GM23338 (cell line): Measurements from ENCODE around the gene DENND1B. TPM values are rescaled to one million over a fixed set of nuclear protein-coding genes. Genes with fewer than 3 reads are reported as not detected.

Experiments
- ATAC-seq: fragments of 200-7000 bp; cut with Tn5 transposase; 3 replicates; pipeline ENCODE4 v1.9.1; 2020
- DNase-seq: peaks from one replicate; pipeline ENCODE4 v3.0.0-alpha.2; 2015; ENCODE audit warnings: low spot score
- H2AFZ ChIP-seq: fragments of 200-600 bp; sonication (generic); 2 replicates; pipeline ENCODE4 v1.8.0; 2016; ENCODE audit warnings: antibody characterized with exemption, mild to moderate bottlenecking, moderate library complexity
- H3F3A ChIP-seq: fragments of 200-600 bp; sonication (generic); replicated peaks from 2 replicates; pipeline ENCODE4 v1.8.0; 2017; ENCODE audit warnings: antibody characterized with exemption, mixed run types, low read depth
- H3K27ac ChIP-seq: fragments of 200-600 bp; sonication (generic); 2 replicates; pipeline ENCODE4 v1.6.1; 2016; ENCODE audit warnings: low read depth
- H3K27me3 ChIP-seq: fragments of 200-600 bp; sonication (generic); 2 replicates; pipeline ENCODE4 v1.8.0; 2016; ENCODE audit warnings: mild to moderate bottlenecking, mixed run types, moderate library complexity; ENCODE audit not compliant: insufficient read depth
- H3K36me3 ChIP-seq: fragments of 200-600 bp; sonication (generic); 2 replicates; pipeline ENCODE4 v1.8.0; 2016; ENCODE audit warnings: mild to moderate bottlenecking; ENCODE audit not compliant: insufficient read depth
- H3K4me1 ChIP-seq: fragments of 200-600 bp; sonication (generic); 2 replicates; pipeline ENCODE4 v1.8.0; 2016; ENCODE audit warnings: mild to moderate bottlenecking, moderate library complexity; ENCODE audit not compliant: insufficient read depth
- H3K4me2 ChIP-seq: fragments of 200-600 bp; sonication (generic); 2 replicates; pipeline ENCODE4 v1.7.1; 2017; ENCODE audit warnings: mixed run types
- H3K4me3 ChIP-seq: fragments of 200-600 bp; sonication (generic); 2 replicates; pipeline ENCODE4 v1.6.1; 2016; ENCODE audit warnings: mixed run types
- H3K79me2 ChIP-seq: fragments of 200-600 bp; sonication (generic); replicated peaks from 2 replicates; pipeline ENCODE4 v1.8.0; 2017; ENCODE audit warnings: mild to moderate bottlenecking; ENCODE audit not compliant: insufficient read depth
- H3K9me2 ChIP-seq: fragments of 200-600 bp; sonication (generic); 2 replicates; pipeline ENCODE4 v1.8.0; 2017; ENCODE audit not compliant: insufficient read depth
- H4K20me1 ChIP-seq: fragments of 200-600 bp; sonication (generic); replicated peaks from 2 replicates; pipeline ENCODE4 v1.8.0; 2017; ENCODE audit warnings: mild to moderate bottlenecking; ENCODE audit not compliant: insufficient read depth
- H3K27ac Mint-ChIP-seq: 2 replicates; pipeline ENCODE4 v1.8.0; 2020; ENCODE audit warnings: inconsistent platforms, mild to moderate bottlenecking, moderate library complexity, mixed read lengths
- H3K27me3 Mint-ChIP-seq: 3 replicates; pipeline ENCODE4 v1.8.0; 2022; ENCODE audit warnings: low read depth, mild to moderate bottlenecking, moderate library complexity, mixed read lengths, inconsistent platforms; ENCODE audit not compliant: insufficient read depth, poor library complexity
- H3K36me3 Mint-ChIP-seq: 3 replicates; pipeline ENCODE4 v1.8.0; 2021; ENCODE audit warnings: low read depth, mild to moderate bottlenecking, inconsistent platforms, moderate library complexity, mixed read lengths
- H3K4me1 Mint-ChIP-seq: 3 replicates; pipeline ENCODE4 v1.8.0; 2020; ENCODE audit warnings: mild to moderate bottlenecking, inconsistent platforms, mixed read lengths
- H3K4me3 Mint-ChIP-seq: 3 replicates; pipeline ENCODE4 v1.8.0; 2021; ENCODE audit warnings: moderate library complexity, mild to moderate bottlenecking, inconsistent platforms, mixed read lengths
- H3K9me3 Mint-ChIP-seq: 3 replicates; pipeline ENCODE4 v1.8.0; 2020; ENCODE audit warnings: moderate library complexity, mild to moderate bottlenecking, inconsistent platforms, mixed read lengths
- JUNB ChIP-seq: IDR thresholded peaks from one replicate; pipeline ENCODE4 v1.6.1; 2016; ENCODE audit warnings: antibody characterized with exemption; ENCODE audit not compliant: unreplicated experiment
- REST ChIP-seq: IDR thresholded peaks from one replicate; pipeline ENCODE4 v1.6.1; 2018; ENCODE audit warnings: antibody characterized with exemption; ENCODE audit not compliant: unreplicated experiment
- STAT1 ChIP-seq: IDR thresholded peaks from one replicate; pipeline ENCODE4 v1.6.1; 2016; ENCODE audit warnings: antibody characterized with exemption; ENCODE audit not compliant: unreplicated experiment
- ZNF462 ChIP-seq: fragments of 250-450 bp; sonication (Bioruptor Pico); IDR thresholded peaks from 2 replicates; pipeline ENCODE4 v1.5.0; 2020; ENCODE audit warnings: mild to moderate bottlenecking, moderate library complexity
- polyA plus RNA-seq: library from polyadenylated mRNA; unstranded; fragments of >200 nt; fragmentation: Nextera tagmentation; extraction: Ambion mirVana; gene quantifications from 2 replicates; pipeline ENCODE4 v1.2.1, GENCODE V29; 2016
- total RNA-seq: library from RNA; depleted of rRNA; stranded (reverse); fragments of >200 nt; shearing (Covaris generic); gene quantifications from 2 replicates; pipeline ENCODE4 v1.2.3, GENCODE V29; 2014

DENND1B gene
- total and polyA plus RNA-seq, 2 experiments from 2014 or later = 4.3 to 5.2 TPM

GRCh38 chr1:197567442-197567841 is 207.8 kb downstream of the DENND1B start:
- H3K4me2 ChIP-seq = no peak overlapping the region
- H4K20me1 ChIP-seq = no peaks in the 10 kb centered on the region
- Mint-ChIP-seq H3K4me3 (no peak overlapping the region), H3K4me1 (no peaks in the 10 kb centered on the region), H3K36me3 (peaks cover 17% of the 10 kb centered on the region; the same call in 2 of the 3 replicates), H3K27me3 (no peaks in the 10 kb centered on the region), H3K27ac (no peak overlapping the region), H3K9me3 (peaks cover 10% of the 10 kb centered on the region)
- DNase-seq (no peak), ATAC-seq (no peak)
- H3F3A ChIP-seq = no peaks in the 10 kb centered on the region
- no peaks in the 10 kb centered on the region for H3K36me3 ChIP-seq
- no peak for TF ChIP-seq STAT1
- no peak for TF ChIP-seq ZNF462 (CRISPR knock-in tag)
- no peak for TF ChIP-seq JUNB
- no peak for TF ChIP-seq REST
- no peaks in the 10 kb centered on the region for H3K79me2 ChIP-seq
- H3K9me2 ChIP-seq = no peaks in the 10 kb centered on the region
- no peak overlapping the region for H3K27ac ChIP-seq
- no peak overlapping the region for H2AFZ ChIP-seq
- H3K4me3 ChIP-seq = no peak overlapping the region
- no peaks in the 10 kb centered on the region for H3K27me3 ChIP-seq
- no peaks in the 10 kb centered on the region for H3K4me1 ChIP-seq
